Lower leg skin (tissue), 4 donors: ENCODE data around the gene CXCL9. TPM values are rescaled to one million over a fixed set of nuclear protein-coding genes. Genes with fewer than 3 reads are reported as not detected.
A peak's percentile ranks its signal among the peaks of the same experiment; 100 is the strongest.

Experiments used
- DNase-seq, 2 donors: peaks; one replicate each; pipeline ENCODE4 v3.0.0-alpha.2; 2019; ENCODE audit warnings: low spot score in 2 of 2
- H3K4me3 ChIP-seq: fragments of 200-600 bp; sonication (generic); 2 replicates; pipeline ENCODE4 v1.5.1; 2017; ENCODE audit warnings: mild to moderate bottlenecking, low read depth; ENCODE audit not compliant: poor library complexity, severe bottlenecking
- POLR2A ChIP-seq, 2 donors: fragments of 450-650 bp; IDR thresholded peaks; one replicate each; pipeline ENCODE4 v1.6.1; 2016 to 2017; ENCODE audit warnings: antibody characterized with exemption in 2 of 2, mild to moderate bottlenecking in 1 of 2, moderate library complexity in 1 of 2
- WGBS, 2 donors: methylation state at CpG; one replicate each; pipeline ENCODE4 v1.1.5; 2018; 5-methylcytosine and 5-hydroxymethylcytosine counted together
- intact Hi-C: fragments of 100-400 bp; cut with DNase I; formaldehyde crosslinking; loops from one replicate; pipeline ENCODE4 v1.15.0; 2023; ENCODE audit warnings: low total_unique reads
- total RNA-seq, 4 donors: library from RNA; depleted of rRNA; stranded (reverse); fragments of >200 nt; gene quantifications; one replicate each; pipeline ENCODE4 v1.1.0, GENCODE V29; 2016
- TF ChIP-seq, protein P1 (sequence below), 3 donors: fragments of 450-650 bp; IDR thresholded peaks; one replicate each; pipeline ENCODE4 v1.5.1; 2016; ENCODE audit warnings: antibody characterized with exemption in 3 of 3, mild to moderate bottlenecking in 3 of 3, moderate library complexity in 2 of 3

CXCL9 gene
- total RNA-seq, 4 donors from 2014 or later, result 0.10 to 1.3 (median 0.63) TPM; not detected in 1

DNA sequence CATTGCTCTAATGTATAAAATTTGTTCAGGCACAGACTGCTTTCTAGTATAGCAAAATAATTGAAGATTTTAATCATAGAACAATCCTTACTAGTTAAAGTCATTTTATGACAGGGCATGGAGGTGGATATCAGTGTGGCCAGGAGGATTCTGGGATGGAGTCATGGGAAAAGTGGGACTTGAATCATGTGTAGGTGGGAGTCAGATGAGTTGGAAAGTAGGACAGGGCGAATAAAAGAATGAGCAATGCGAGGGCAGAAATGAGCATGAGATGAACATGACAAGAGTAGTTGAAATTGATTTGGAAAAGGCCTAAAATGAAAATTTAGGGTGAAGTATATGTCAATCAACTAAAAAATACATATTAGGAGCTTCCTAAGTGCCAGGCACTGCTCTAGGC, 9.4 kb downstream of the CXCL9 start:
- WGBS, 2 donors, result 81 to 84% methylated on average over 2 of the region's 2 CpGs
- no peak for TF ChIP-seq POLR2A (IDR thresholded peaks at IDR 0.05)
- TF ChIP-seq, protein P1, sequence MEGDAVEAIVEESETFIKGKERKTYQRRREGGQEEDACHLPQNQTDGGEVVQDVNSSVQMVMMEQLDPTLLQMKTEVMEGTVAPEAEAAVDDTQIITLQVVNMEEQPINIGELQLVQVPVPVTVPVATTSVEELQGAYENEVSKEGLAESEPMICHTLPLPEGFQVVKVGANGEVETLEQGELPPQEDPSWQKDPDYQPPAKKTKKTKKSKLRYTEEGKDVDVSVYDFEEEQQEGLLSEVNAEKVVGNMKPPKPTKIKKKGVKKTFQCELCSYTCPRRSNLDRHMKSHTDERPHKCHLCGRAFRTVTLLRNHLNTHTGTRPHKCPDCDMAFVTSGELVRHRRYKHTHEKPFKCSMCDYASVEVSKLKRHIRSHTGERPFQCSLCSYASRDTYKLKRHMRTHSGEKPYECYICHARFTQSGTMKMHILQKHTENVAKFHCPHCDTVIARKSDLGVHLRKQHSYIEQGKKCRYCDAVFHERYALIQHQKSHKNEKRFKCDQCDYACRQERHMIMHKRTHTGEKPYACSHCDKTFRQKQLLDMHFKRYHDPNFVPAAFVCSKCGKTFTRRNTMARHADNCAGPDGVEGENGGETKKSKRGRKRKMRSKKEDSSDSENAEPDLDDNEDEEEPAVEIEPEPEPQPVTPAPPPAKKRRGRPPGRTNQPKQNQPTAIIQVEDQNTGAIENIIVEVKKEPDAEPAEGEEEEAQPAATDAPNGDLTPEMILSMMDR (IDR thresholded peaks at IDR 0.05), result no peak
- intact Hi-C loops, result no loop called here

DNA sequence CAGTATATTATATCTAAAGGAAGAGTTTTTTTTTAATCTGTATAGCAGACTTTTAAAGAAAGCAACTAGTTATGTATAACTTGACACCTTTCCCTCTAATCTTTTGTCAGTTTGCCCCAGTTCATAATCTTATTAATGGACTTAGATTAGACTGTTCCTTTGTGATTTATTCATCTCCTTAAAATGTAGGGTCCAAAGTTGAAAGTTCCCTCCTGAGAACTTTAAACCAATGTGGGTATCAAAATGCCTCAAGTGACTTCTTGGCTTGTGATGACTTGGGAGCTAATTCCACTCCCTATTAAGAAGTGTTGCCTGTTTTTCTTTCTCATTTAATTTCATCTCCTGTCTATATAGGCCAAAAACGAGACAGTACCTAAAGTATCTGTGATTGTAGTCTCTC, 10.2 kb downstream of the CXCL9 start:
- TF ChIP-seq, protein P1 (IDR thresholded peaks at IDR 0.05), result no peak
- no peak for TF ChIP-seq POLR2A (IDR thresholded peaks at IDR 0.05)
- no peak overlapping the region for H3K4me3 ChIP-seq
- DNase-seq, result no peak
- WGBS, 2 donors, result 74 to 79% methylated on average over 1 of the region's 1 CpG
- intact Hi-C loops, result no loop called here

More for the DNA sequence above, 9.4 kb downstream of the CXCL9 start:
- no peak for DNase-seq
- no peak overlapping the region for H3K4me3 ChIP-seq

DNA sequence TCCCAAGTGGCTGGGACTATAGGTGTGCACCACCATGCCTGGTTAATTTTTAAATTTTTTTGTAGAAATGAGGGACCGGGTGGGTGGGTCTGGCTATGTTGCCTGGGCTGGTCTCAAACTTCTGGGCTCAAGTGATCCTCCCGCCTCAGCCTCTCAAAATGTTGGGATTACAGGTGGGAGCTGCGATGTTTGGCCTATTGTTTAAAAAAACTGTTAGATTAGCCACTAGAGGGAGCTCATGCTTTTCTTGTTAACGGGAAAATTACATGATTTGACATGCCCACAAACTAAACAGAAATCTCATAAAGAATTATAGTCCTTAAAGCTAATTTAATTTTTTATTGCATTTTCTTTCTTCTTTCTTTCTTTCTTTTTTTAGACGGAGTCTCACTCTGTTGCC, 11.6 kb downstream of the CXCL9 start:
- TF ChIP-seq POLR2A (IDR thresholded peaks at IDR 0.05), result no peak
- TF ChIP-seq, protein P1 (IDR thresholded peaks at IDR 0.05), result no peak
- intact Hi-C loops, result no loop called here
- DNase-seq, result no peak
- no peak overlapping the region for H3K4me3 ChIP-seq
- 5 to 11% methylated on average over 5 of the region's 5 CpGs for WGBS, 2 donors

DNA sequence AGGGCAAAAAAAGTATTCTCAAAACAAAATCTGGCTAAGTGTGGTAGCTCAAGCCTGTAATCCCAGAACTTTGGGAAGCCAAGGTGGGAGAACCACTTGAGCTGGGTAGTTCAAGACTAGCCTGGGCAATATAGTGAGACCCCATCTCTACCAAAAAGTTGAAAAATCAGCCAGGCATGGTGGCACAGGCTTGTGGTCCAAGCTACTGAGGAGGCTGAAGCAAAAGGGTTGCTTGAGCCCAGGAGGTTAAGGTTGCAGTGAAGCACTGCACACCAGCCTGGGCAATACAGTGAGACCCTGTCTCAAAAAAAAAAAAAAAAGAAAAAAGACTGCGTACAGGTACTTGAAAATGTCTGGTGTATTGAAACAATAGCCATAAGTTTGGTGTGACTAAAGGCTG, 14.8 kb downstream of the CXCL9 start:
- H3K4me3 ChIP-seq, result no peak overlapping the region
- intact Hi-C loops, result loop anchor here (5.0 kb wide), 1 partner anchor 75 kb away; no protein-coding TSS in a partner anchor
- no peak for DNase-seq
- TF ChIP-seq, protein P1 (IDR thresholded peaks at IDR 0.05), result no peak
- no peak for TF ChIP-seq POLR2A (IDR thresholded peaks at IDR 0.05)
- WGBS, 2 donors, result 88 to 95% methylated on average over 1 of the region's 1 CpG

DNA sequence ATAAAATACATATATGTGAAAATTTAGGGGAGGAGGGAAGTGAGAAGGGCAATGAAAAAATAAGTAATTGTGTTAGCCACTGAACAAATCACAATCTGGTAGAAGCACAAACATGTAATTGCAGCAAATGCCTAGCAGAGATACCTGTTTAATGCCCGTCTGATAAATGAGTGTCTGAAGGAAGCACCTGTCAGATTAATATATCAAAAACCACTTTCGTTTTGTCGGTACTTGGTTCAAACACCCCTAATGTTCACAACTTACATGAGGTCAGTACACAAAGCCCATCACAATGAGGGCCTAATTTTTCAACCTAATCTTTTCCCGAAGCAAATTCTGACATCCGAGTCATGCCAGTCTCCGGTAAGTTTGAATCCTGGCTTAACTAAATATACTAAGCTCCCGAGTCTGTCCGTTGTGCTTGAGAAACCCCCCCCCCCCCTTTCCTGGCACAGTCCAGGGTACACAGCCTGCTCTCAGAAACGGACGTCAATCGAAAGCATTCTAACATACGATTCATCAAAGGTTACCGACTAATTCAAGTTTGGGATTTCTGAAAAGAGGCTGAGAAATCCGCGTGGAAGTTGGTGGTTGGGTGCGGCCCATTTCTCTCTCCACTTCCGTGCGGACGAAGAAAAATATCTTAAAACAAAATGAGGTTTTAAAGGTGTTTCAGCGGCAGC, 17.3 kb downstream of the CXCL9 start:
- H3K4me3 ChIP-seq, result peak overlapping the region; percentile 90
- WGBS, 2 donors, result 1% methylated on average over 20 of the region's 20 CpGs
- TF ChIP-seq, protein P1 (IDR thresholded peaks at IDR 0.05), result no peak
- TF ChIP-seq POLR2A (IDR thresholded peaks at IDR 0.05), result no peak
- DNase-seq, result no peak
- intact Hi-C loops, result loop anchor here (5.0 kb wide), 1 partner anchor 77 kb away; no protein-coding TSS in a partner anchor

DNA sequence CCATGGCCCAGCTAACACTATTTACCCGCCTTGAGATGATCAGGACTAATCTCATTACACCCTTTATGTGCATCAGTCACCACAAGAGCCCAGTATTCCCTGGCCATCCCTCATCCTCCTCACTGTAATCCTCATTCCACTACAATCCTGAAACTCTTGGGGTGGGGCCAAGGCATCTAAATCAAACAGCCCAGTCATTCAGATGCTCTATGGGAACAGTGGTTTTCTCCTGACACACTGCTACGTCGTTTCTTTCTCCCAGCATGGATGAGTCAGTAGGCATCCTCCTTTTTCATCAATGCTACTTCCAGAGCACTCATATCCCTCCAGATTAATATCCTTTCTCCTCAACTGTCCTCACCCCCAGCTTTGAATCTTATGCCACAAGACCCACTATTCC, 22.2 kb downstream of the CXCL9 start:
- intact Hi-C loops, result no loop called here

More for the DNA sequence above, 22.2 kb downstream of the CXCL9 start:
- DNase-seq, result no peak
- 59 to 68% methylated on average over 3 of the region's 3 CpGs for WGBS, 2 donors
- no peak overlapping the region for H3K4me3 ChIP-seq
- TF ChIP-seq POLR2A (IDR thresholded peaks at IDR 0.05), result no peak
- TF ChIP-seq, protein P1 (IDR thresholded peaks at IDR 0.05), result no peak
